HL-60 (cell line): ENCODE data around the gene BRIP1.
"Not testable (repeated sequence)": the region's sequence is repeated elsewhere in the genome, so short reads cannot be mapped to it uniquely, and the experiment has no call there.

Experiments
- DNase-seq, 2 experiments: peaks; one replicate each; pipeline ENCODE4 v3.0.0-alpha.2; 2010 to 2020; ENCODE audit warnings: low read depth in 1 of 2, low spot score in 1 of 2
- H3K27ac ChIP-seq: fragments of 250-450 bp; sonication (Bioruptor Pico); replicated peaks from 2 replicates; pipeline ENCODE4 v1.5.1; 2020; ENCODE audit warnings: mild to moderate bottlenecking, moderate library complexity
- H3K27me3 ChIP-seq: fragments of 250-450 bp; sonication (Bioruptor Pico); 2 replicates; pipeline ENCODE4 v1.5.1; 2021; ENCODE audit warnings: mild to moderate bottlenecking, moderate library complexity; ENCODE audit not compliant: insufficient read depth, poor library complexity, severe bottlenecking
- H3K4me3 ChIP-seq: replicated peaks from 2 replicates; pipeline ENCODE4 v1.5.1; 2011; ENCODE audit warnings: mild to moderate bottlenecking, control low read depth, low read length; ENCODE audit not compliant: insufficient read depth
- CTCF ChIP-seq: IDR thresholded peaks from one replicate; pipeline ENCODE4 v1.5.1; 2011; ENCODE audit warnings: low read length, control low read depth, inconsistent platforms; ENCODE audit not compliant: insufficient read depth
- GABPA ChIP-seq: IDR thresholded peaks from 2 replicates; pipeline ENCODE4 v1.6.1; 2012; ENCODE audit warnings: low read depth
- POLR2AphosphoS5 ChIP-seq: IDR thresholded peaks from 2 replicates; pipeline ENCODE4 v1.6.1; 2012; ENCODE audit warnings: low read depth
- REST ChIP-seq: IDR thresholded peaks from 2 replicates; pipeline ENCODE4 v1.6.1; 2012; ENCODE audit warnings: low read depth; ENCODE audit not compliant: insufficient replicate concordance
- SPI1 ChIP-seq: IDR thresholded peaks from 2 replicates; pipeline ENCODE4 v1.6.1; 2012; ENCODE audit warnings: low read depth, mild to moderate bottlenecking, borderline replicate concordance

Gene BRIP1

GRCh38 chr17:61775364-61775763, 88.0 kb downstream of the BRIP1 start:
- no peak overlapping the region for H3K27ac ChIP-seq
- no peak for DNase-seq
- H3K4me3 ChIP-seq = no peak overlapping the region
- no peak for TF ChIP-seq CTCF
- TF ChIP-seq REST = no peak
- H3K27me3 ChIP-seq = no peaks in the 10 kb centered on the region

- DNase-seq = no peak
- Histone ChIP-seq H3K27me3 (no peaks in the 10 kb centered on the region), H3K4me3 (no peak overlapping the region), H3K27ac (no peak overlapping the region)
- TF ChIP-seq POLR2AphosphoS5 (no peak), SPI1 (no peak), CTCF (no peak), REST (no peak), GABPA (no peak)
Observed at GRCh38 chr17:61774724-61775123, 88.6 kb downstream of the BRIP1 start.

GRCh38 chr17:61774087-61774486, 89.2 kb downstream of the BRIP1 start:
- not testable (repeated sequence) for H3K27me3 ChIP-seq, H3K27ac ChIP-seq, H3K4me3 ChIP-seq

GRCh38 chr17:61770752-61771533, 92.4 kb downstream of the BRIP1 start:
- no peaks in the 10 kb centered on the region for H3K27me3 ChIP-seq
- no peak for DNase-seq
- TF ChIP-seq REST (no peak), SPI1 (no peak), GABPA (no peak), CTCF (no peak), POLR2AphosphoS5 (no peak)
- H3K27ac ChIP-seq = no peak overlapping the region
- H3K4me3 ChIP-seq = no peak overlapping the region

More at GRCh38 chr17:61774087-61774486, 89.2 kb downstream of the BRIP1 start:
- DNase-seq = not testable (repeated sequence)
